NT2/D1 (cell line): ENCODE measurements around the gene PAK1.

Experiments
- SUZ12 ChIP-seq: IDR thresholded peaks from 2 replicates; pipeline ENCODE4 v1.6.1; 2011; ENCODE audit not compliant: insufficient read length, insufficient read depth; ENCODE audit errors: extremely low read depth
- ZNF274 ChIP-seq: IDR thresholded peaks from 2 replicates; pipeline ENCODE4 v1.6.1; 2011; ENCODE audit warnings: mild to moderate bottlenecking, low read depth, low read length

DNA sequence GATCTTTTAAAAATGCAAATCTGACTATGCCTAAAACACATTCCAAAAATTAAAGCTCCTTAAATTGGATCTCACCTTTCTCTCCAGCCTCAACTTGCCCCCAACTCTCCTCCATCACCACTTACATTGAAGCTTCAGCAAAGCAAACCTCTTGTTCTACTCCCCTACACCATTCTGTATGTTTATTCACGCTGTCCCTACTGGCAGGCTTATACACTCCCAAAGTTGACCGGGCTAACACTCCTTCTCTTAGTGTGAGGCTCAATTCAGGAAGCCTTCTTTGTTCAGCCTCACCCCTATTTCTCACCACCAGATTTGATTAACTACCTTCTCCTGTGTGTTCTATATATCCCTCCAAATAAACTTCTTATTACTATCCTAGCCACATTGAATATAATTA is 170.6 kb downstream of the PAK1 start:
- TF ChIP-seq SUZ12 (no peak), ZNF274 (no peak)
